IPS DF 4.7 (cell line): ENCODE measurements around the gene GALNS.
"Not testable (repeated sequence)": the region's sequence is repeated elsewhere in the genome, so short reads cannot be mapped to it uniquely, and the experiment has no call there.

Experiments
- DNase-seq: peaks from one replicate; pipeline ENCODE4 v3.0.0-alpha.2; 2013; ENCODE audit warnings: low spot score; ENCODE audit errors: extremely low read depth

The GALNS gene

DNA sequence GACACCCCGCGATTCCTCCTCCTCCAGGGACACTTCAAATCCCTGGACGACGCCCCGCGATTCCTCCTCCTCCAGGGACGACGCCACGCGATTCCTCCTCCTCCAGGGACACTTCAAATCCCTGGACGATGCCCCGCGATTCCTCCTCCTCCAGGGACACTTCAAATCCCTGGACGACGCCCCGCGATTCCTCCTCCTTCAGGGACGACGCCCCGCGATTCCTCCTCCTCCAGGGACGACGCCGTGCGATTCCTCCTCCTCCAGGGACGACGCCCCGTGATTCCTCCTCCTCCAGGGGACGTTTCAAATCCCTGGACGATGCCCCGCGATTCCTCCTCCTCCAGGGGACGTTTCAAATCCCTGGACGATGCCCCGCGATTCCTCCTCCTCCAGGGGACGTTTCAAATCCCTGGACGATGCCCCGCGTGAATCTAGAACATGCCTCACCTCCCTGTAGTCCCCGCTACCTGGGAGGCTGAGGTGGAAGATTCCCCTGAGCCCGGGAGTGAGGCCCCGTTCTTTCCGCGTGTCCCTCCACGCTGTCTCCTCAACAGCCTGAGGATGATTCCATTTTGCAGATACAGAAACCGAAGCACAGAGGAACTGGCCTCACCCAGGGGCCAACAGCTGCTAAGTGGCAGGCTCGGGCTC is 33.1 kb upstream of the GALNS start:
- not testable (repeated sequence) for DNase-seq

- no peak for DNase-seq
Observed at GRCh38 chr16:88888461-88889387, 32.0 kb upstream of the GALNS start.

GRCh38 chr16:88888057-88888456 is 31.3 kb upstream of the GALNS start:
- no peak for DNase-seq

DNA sequence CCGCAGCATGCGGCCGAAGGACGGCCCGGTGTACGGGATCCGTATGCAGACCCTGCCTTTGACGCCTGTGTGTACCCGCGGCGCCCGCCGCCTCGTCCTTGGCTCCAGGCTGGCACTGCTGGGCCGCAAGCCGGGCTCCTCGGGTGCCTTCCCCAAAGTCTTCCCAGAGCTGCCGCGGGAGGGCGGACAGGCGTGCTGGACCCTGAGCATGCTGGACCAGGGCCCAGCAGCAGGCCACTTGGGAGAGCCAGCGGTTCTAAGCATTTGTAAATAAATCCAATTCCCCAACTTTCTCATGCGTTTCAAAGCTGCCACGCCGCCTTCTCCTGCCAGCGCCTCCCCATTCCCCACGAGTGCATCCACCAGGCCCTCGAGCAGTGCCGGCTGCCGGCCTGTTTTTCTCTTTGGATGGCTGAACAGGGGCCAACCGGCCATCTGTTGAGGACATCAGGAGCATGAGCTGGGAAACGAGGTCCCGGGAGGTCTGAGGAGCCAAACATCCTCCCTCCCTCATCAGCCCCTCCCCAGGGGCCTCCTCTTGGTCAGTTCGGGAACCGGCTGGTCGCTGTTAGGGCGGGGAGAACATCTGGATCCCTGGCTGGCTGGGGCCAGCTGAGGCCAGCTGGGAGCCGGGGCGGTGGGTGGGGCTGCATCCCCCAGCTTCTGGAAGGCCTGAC is 30.2 kb upstream of the GALNS start:
- no peak for DNase-seq

DNA sequence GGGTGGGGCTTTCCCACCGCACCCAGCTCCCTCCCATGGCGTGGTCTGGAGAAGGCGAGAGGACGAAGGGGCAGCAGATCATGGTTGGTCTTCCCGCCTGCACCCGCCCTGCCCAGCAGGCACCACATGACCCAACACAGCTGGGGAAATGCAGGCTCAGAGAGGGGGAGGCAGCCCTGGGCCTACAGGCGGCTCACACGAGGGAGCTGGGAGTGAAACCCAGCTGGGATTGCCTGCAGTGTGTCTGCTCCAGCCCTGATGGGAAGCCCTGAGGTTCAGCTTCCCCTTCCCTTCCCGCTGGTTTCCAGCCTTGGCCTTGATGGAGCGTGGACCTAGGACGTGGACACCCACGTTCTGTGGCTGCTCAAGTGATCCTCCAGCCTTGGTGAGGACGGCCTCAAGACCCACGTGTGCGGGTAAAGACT is 29.7 kb upstream of the GALNS start:
- no peak for DNase-seq

- DNase-seq = no peak
Observed at GRCh38 chr16:88885693-88886280, 29.0 kb upstream of the GALNS start.

DNA sequence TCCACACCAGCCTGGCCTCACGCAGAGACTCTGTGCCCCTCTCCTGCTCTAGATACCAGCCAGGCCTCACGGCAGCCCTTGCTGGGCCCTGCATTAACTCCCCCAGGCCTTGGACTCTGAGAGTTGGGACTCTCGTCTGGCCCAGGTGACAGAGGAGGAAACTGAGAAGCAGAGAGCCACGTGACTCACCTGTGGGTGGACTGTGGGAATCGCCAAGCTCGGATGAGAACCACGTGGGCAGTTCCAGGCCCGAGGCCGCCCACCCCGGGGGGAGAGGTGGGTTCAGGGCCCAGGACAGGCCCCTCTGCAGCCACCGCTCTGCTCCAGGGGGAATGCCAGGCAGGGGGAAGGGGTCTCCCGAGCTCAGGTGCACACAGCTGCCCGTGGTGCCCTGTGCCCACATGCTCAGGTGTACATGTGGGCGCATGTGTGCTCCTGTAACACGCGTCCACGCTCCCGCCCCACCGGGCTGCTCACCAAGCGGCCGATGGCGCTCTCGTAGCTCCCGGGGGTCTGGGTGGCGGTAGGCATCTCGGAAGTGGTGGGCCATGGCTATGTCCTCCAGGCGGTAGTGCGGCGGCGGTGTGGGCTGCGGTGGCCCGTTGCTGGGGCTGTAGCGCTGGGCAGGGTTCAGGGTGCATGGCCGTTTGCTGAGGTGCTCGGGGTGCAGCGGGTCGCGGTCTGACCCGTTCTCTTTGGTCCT is 28.0 kb upstream of the GALNS start:
- no peak for DNase-seq

- no peak for DNase-seq
Observed at GRCh38 chr16:88883946-88884345, 27.2 kb upstream of the GALNS start.

GRCh38 chr16:88883117-88883895 is 26.6 kb upstream of the GALNS start:
- no peak for DNase-seq

DNA sequence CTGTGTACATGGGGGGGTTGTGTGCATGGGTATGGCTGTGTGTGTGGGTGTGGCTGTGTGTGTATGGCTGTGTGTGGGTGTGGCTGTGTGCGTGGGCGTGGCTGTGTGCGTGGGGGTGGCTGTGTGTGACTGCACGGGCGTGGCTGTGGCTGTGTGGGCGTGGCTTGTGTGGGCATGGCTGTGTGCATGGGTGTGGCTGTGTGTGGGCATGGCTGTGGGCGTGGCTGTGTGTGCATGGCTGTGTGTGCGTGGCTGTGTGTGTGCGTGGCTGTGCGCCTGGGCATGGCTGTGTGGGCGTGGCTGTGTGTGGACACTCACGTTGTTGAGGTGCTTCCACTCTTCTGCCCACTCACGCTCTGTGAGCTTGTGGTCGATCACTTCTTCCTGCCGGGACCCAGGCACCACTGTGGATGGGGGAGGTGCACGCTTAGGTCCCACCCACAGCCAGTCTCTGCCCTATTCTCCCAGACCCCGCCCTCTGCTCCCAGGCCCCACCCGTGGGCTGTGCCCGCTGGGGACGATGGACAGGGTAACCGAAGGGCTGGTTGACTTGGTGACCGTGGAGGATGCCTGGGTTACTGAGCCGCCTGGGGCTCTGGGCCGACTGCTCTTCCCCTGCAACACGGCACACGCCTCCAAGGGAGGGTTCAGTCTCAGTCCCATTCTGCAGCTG is 25.7 kb upstream of the GALNS start:
- DNase-seq = no peak

GRCh38 chr16:88881675-88882357 is 25.1 kb upstream of the GALNS start:
- no peak for DNase-seq

DNA sequence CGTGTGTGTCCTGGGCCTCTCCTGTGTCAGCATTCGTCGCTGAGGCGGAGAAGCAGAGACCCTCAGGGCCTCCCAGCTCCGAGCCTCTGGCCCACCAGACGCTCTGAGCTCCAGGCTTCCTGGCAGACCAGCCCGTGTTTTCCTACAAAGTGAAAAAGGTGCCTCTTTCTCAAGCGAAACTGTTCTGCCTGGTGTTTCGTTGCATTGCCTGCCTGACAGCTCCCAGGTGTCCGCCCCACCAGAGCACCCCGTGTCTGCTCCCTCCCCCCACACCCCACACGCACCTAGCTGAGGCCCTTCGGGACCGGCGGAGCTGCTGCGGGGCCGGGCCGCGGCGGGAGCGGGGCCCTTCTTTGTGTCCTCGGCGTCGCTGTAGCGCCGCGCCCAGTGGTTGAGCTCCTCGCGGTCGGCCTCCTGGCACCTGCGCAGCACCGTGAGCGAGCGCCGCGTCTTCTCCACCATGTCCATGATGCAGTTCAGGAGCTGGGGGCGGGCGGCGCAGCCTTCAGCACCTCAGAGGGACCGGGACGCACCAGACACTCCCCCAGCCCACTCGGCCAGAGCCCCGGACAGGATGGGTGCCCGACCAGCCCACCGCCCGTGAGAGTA is 24.4 kb upstream of the GALNS start:
- DNase-seq = no peak

DNA sequence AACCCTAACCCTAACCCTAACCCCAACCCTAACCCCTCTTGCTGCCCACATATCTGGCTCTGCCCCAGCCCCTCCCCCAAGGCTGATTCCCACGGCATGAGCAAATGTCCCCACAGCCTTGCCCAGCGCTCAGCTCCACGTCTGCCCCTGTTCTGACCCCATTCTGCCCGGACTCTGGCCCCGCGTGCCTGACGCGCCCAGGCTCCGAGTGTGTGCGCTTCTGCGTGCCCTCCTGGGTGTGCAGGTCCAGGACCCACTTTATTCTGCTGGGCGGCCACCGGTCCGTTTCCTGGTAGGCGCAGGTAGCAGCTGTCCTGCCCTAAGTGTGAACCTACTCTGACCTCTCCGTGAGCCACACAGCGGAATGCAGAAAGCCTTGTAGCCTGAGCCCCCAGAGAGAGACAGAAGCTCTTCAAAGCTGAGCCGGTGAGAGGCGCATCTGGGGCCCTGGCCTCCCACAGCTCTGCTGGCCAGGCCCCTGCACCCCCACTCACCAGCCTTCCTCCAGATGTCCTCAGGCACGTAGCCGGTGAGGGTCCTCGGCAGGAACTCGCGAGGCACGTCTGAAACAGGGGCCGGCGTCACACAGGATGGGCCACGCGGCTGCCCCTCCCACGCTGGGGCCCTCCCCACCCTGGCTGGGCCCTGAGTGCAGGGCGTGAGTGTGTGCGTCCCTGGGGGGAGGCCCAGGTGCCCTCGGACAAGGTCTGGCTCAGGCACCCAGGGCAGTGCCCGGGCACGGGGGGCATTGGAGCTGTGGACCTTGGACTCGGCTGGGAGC is 23.7 kb upstream of the GALNS start:
- DNase-seq = no peak

GRCh38 chr16:88879788-88880055 is 23.0 kb upstream of the GALNS start:
- DNase-seq = no peak

DNA sequence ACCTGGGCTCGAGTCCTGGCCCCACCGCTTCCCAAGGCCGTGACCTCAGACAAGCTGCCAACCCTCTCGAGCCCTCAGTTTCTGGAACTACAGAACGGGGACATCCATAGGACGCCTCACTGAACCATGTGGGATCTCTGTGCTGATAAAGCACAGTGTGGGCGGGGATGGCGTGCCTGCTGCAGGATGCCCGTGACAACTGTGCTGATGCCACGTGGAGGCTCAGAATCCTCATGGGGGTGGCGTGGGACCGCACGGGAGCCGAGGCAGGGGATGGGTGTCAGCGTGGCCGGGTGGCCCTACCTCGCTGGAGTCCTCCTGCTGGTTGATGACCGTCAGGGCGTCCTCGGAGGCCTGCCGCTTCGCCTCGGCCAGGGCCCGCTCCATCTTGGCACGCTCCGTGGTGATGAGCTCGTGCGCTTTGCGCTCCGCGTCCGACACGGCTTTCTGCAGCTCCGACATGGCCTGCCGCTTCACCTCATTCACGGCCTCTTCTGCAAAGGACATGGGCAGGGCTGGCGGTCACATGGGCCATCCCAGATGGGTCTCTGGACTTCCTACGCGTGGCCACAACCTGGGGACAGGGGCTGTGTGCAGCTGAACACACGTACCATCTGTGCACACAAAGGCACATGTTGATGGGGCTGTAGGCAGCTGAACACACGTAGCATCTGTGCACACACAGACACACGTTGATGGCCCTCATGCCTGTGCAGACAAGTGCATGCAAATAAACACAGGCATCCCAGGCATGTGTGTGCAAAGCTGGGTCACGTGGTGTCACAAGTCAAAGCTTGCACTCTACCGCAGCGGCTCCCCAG is 22.4 kb upstream of the GALNS start:
- no peak for DNase-seq

- DNase-seq = no peak
Observed at GRCh38 chr16:88878356-88878755, 21.6 kb upstream of the GALNS start.

DNA sequence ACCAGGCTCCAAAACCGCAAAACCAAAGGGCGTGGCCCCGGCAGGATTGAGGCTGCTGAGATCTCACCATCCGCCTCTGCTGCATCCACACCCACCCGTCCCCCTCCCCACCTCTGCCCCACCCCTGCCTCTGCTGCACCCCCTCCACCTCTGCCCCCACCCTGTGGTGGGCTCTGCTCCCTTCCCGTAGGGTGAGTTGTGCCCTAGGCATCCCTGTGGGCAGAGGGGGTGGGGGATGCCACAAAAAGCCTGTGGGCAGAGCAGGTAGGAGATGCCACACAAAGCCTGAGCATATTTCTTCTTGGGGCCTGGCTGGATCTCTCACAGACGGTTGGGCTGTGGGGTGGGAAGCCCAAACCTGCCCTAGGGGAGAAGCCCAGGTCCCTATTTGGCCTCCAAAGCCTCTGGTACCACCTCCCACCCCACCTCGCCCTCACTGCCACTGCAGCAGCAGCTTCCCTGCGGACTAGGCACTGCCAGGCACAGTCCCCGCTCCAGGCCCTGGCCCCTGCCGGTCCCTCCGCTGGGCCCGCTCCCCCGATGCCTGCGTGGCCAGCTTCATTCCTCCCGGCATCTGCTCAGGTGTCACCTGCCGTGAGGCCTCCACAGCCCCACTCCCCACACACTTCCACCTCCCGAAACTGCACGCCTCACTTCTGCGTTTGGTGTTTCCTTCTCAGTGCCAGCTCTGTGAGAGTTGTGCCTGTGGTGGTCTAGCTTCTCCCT is 21.0 kb upstream of the GALNS start:
- no peak for DNase-seq
